ENCODE results near the gene ANTXR2. TPM values are rescaled to one million over a fixed set of nuclear protein-coding genes. Genes with fewer than 3 reads are reported as not detected.

The ANTXR2 gene
- total and polyA plus RNA-seq, 9 of the 15 experiments (the other 6 are each of a cell fraction or from before 2014, with no cell fraction given): 10.1 to 83.8 (median 60.3) TPM

- TF ChIP-seq, protein P1, sequence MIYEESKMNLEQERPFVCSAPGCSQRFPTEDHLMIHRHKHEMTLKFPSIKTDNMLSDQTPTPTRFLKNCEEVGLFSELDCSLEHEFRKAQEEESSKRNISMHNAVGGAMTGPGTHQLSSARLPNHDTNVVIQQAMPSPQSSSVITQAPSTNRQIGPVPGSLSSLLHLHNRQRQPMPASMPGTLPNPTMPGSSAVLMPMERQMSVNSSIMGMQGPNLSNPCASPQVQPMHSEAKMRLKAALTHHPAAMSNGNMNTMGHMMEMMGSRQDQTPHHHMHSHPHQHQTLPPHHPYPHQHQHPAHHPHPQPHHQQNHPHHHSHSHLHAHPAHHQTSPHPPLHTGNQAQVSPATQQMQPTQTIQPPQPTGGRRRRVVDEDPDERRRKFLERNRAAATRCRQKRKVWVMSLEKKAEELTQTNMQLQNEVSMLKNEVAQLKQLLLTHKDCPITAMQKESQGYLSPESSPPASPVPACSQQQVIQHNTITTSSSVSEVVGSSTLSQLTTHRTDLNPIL (CRISPR knock-in tag; IDR thresholded peaks at IDR 0.05): no peak
- TF ChIP-seq HNRNPLL (IDR thresholded peaks at IDR 0.05; ENCODE audit: low read depth, low read length, poor library complexity, severe bottlenecking) (peak; percentile 76), ELK1 (CRISPR knock-in tag; IDR thresholded peaks at IDR 0.05) (no peak), GATA2 (CRISPR knock-in tag; IDR thresholded peaks at IDR 0.05) (no peak), MYC (IDR thresholded peaks at IDR 0.05; ENCODE audit: low read depth, low read length) (peak; percentile 72), MYC (CRISPR knock-in tag; IDR thresholded peaks at IDR 0.05; ENCODE audit: borderline replicate concordance, low read depth) (no peak), CCNT2 (IDR thresholded peaks at IDR 0.05; ENCODE audit: borderline replicate concordance, extremely low read depth, insufficient read length, low read depth, low read length) (peak; percentile 80), BHLHE40 (IDR thresholded peaks at IDR 0.05; ENCODE audit: low read length) (peak; percentile 70), HDAC2 (IDR thresholded peaks at IDR 0.05) (peak; percentile 46; the same call in 1 of the 2 replicates), PRMT5 (CRISPR knock-in tag; IDR thresholded peaks at IDR 0.05) (no peak), TARDBP (IDR thresholded peaks at IDR 0.05) (no peak), STAT5A (IDR thresholded peaks at IDR 0.05; ENCODE audit: borderline replicate concordance, low read length) (no peak), ZBED1 (IDR thresholded peaks at IDR 0.05) (peak; percentile 59; the same call in 1 of the 2 replicates), MCM2 (IDR thresholded peaks at IDR 0.05; ENCODE audit: low read depth) (no peak), KDM4B (IDR thresholded peaks at IDR 0.05; ENCODE audit: borderline replicate concordance in 2 of 2, low read depth in 1 of 2) (no peak; a peak in 1 of 4 replicates), PREB (CRISPR knock-in tag; IDR thresholded peaks at IDR 0.05) (no peak), KHSRP (IDR thresholded peaks at IDR 0.05) (no peak), IRF2 (CRISPR knock-in tag; IDR thresholded peaks at IDR 0.05) (no peak), VEZF1 (CRISPR knock-in tag; IDR thresholded peaks at IDR 0.05) (peak; percentile 77), CBX1 (IDR thresholded peaks at IDR 0.05; ENCODE audit: low read depth) (peak; percentile 66)
Measured at GRCh38 chr4:80072744-80073472, at the start of gene ANTXR2 (continued).

Data from K562 (cell line).